Spinal cord (tissue), 10 donors: ENCODE results near the gene NAE1. TPM values are rescaled to one million over a fixed set of nuclear protein-coding genes. Genes with fewer than 3 reads are reported as not detected.

Experiments used
- DNase-seq, 6 donors: peaks; one replicate each; pipeline versions ENCODE4 v3.0.0 to v3.0.0-alpha.2; 2013 to 2015; ENCODE audit warnings: low spot score in 6 of 6, low read depth in 4 of 6
- H3K27ac ChIP-seq: one replicate; pipeline ENCODE4 v1.5.1; 2013; ENCODE audit warnings: low read depth, low read length, control low read depth
- H3K27me3 ChIP-seq: one replicate; pipeline ENCODE4 v1.6.1; 2013; ENCODE audit warnings: low read length; ENCODE audit not compliant: control insufficient read depth, insufficient read depth
- H3K36me3 ChIP-seq: one replicate; pipeline ENCODE4 v1.6.1; 2013; ENCODE audit warnings: low read length; ENCODE audit not compliant: control insufficient read depth, insufficient read depth
- H3K4me1 ChIP-seq: one replicate; pipeline ENCODE4 v1.6.1; 2013; ENCODE audit warnings: low read length; ENCODE audit not compliant: control insufficient read depth, insufficient read depth
- H3K4me3 ChIP-seq: one replicate; pipeline ENCODE4 v1.5.1; 2013; ENCODE audit warnings: low read depth, low read length, control low read depth
- H3K9me3 ChIP-seq: one replicate; pipeline ENCODE4 v1.6.1; 2013; ENCODE audit warnings: low read length; ENCODE audit not compliant: control insufficient read depth, insufficient read depth
- WGBS: methylation state at CpG from one replicate; pipeline ENCODE4 v1.1.5; 2013; ENCODE audit warnings: missing lambda C conversion rate; ENCODE audit not compliant: insufficient coverage; 5-methylcytosine and 5-hydroxymethylcytosine counted together
- polyA plus RNA-seq, 2 donors: library from polyadenylated mRNA; unstranded; fragments of 120-200 nt; gene quantifications; one replicate each; pipeline ENCODE4 v1.2.1, GENCODE V29; 2013; ENCODE audit not compliant: insufficient read length in 2 of 2
- total RNA-seq, 2 donors: library from RNA; depleted of rRNA in 1 of 2; stranded (reverse); fragments of 120-200 nt in 1 of 2; fragments of >200 nt in 1 of 2; gene quantifications; one replicate each; pipeline versions ENCODE4 v1.2.3 to v1.2.4, GENCODE V29; 2013 to 2014
- donor health status: healthy.

Gene NAE1
- total and polyA plus RNA-seq, 4 donors = 79.4 to 93.5 (median 89.1) TPM

- H3K4me3 ChIP-seq = no peak overlapping the region
- H3K27ac ChIP-seq = no peak overlapping the region
- 94% methylated on average over 2 of the region's 3 CpGs for WGBS
- no peaks in the 10 kb centered on the region for H3K27me3 ChIP-seq
- H3K4me1 ChIP-seq = no peaks in the 10 kb centered on the region
- H3K9me3 ChIP-seq = no peaks in the 10 kb centered on the region
- DNase-seq = no peak
- H3K36me3 ChIP-seq = no peaks in the 10 kb centered on the region
Measured at GRCh38 chr16:66790130-66790733, 40.5 kb downstream of the NAE1 start.

DNA sequence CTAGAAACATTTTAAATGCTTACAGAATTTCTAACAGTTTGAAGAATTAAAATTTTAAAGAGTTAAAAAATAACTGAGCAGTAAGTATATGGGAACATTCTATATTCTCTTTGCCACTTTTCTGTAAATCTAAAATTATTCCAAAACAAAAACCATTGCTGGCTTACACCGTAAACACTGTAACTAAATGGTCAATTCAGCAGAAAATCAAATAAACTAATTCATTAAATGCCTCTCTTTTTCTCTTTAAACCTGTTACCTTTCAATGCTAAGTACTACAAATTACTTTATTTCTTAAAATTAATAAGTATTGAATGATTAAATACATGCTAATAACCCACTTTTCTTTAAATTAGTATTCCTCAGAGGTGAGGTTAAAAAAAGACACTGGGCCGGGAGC lies 43.3 kb downstream of the NAE1 start:
- Histone ChIP-seq H3K36me3 (no peaks in the 10 kb centered on the region), H3K9me3 (no peaks in the 10 kb centered on the region), H3K4me3 (no peak overlapping the region), H3K4me1 (no peaks in the 10 kb centered on the region), H3K27me3 (no peaks in the 10 kb centered on the region), H3K27ac (no peak overlapping the region)
- WGBS = 100% methylated on average over 1 of the region's 2 CpGs
- DNase-seq = no peak

- Histone ChIP-seq H3K9me3 (no peaks in the 10 kb centered on the region), H3K36me3 (no peaks in the 10 kb centered on the region), H3K4me1 (no peaks in the 10 kb centered on the region), H3K27ac (no peak overlapping the region), H3K27me3 (no peaks in the 10 kb centered on the region), H3K4me3 (no peak overlapping the region)
- no peak for DNase-seq
- 90% methylated on average over 2 of the region's 3 CpGs for WGBS
Measured at GRCh38 chr16:66786551-66786950, 44.2 kb downstream of the NAE1 start.

DNA sequence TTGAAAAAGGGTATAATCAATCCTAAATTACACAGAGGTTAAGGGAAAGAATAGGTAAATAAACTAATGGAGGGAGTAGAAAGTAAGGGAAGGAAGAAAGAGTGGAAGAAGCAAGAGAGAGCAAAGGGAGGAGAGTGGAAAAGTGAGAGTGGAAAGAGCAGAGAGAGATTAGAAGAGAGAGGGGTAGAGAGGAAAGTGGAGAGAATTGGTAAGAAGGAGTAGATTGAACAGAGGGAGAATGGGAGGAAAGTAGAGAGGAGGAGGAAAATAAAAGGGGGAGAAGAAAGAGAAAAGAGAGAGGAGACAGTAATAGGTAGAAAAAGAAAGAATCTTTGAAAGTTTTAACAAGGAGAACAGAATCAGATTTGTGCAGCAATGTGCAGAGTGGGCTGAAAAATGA lies 54.3 kb downstream of the NAE1 start:
- H3K27me3 ChIP-seq = no peaks in the 10 kb centered on the region
- no peak for DNase-seq
- no peak overlapping the region for H3K27ac ChIP-seq
- H3K36me3 ChIP-seq = no peaks in the 10 kb centered on the region
- H3K9me3 ChIP-seq = no peaks in the 10 kb centered on the region
- no peak overlapping the region for H3K4me3 ChIP-seq
- no peaks in the 10 kb centered on the region for H3K4me1 ChIP-seq

GRCh38 chr16:66774981-66775380 lies 55.8 kb downstream of the NAE1 start:
- Histone ChIP-seq H3K27ac (no peak overlapping the region), H3K4me3 (no peak overlapping the region), H3K4me1 (no peaks in the 10 kb centered on the region), H3K36me3 (no peaks in the 10 kb centered on the region), H3K27me3 (no peaks in the 10 kb centered on the region), H3K9me3 (no peaks in the 10 kb centered on the region)
- no peak for DNase-seq
- WGBS = no CpG with 5 or more reads among the region's 2 CpGs

GRCh38 chr16:66758086-66758485 lies 72.7 kb downstream of the NAE1 start:
- no peak overlapping the region for H3K27ac ChIP-seq
- H3K9me3 ChIP-seq = no peaks in the 10 kb centered on the region
- H3K36me3 ChIP-seq = no peaks in the 10 kb centered on the region
- H3K4me1 ChIP-seq = no peaks in the 10 kb centered on the region
- no peak for DNase-seq
- H3K27me3 ChIP-seq = no peaks in the 10 kb centered on the region
- H3K4me3 ChIP-seq = no peak overlapping the region

DNA sequence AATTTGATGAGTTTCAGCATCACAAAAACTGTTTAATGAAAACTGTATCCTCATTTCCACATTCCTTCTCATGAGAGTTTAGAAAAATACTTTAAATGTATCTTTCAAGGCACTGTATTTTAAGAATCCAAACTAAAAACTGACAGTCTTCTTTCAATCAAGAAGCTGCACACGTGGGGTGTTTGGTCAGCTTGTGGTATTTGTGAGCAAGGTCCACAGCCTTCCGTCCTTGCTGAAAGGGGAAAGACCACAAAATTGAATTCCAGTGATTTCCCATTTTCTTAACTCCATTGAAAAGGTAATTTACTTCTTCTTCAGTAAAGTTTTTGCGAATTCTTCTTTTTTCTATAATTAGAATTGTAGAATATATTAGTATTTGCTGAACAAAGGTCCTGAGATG lies 76.0 kb downstream of the NAE1 start:
- peaks cover 14% of the 10 kb centered on the region for H3K4me1 ChIP-seq
- H3K27ac ChIP-seq = no peak overlapping the region
- WGBS = no CpG with 5 or more reads among the region's 3 CpGs
- H3K27me3 ChIP-seq = no peaks in the 10 kb centered on the region
- H3K36me3 ChIP-seq = peaks cover 3% of the 10 kb centered on the region
- no peak for DNase-seq
- no peak overlapping the region for H3K4me3 ChIP-seq
- no peaks in the 10 kb centered on the region for H3K9me3 ChIP-seq

GRCh38 chr16:66754211-66754610 lies 76.6 kb downstream of the NAE1 start:
- Histone ChIP-seq H3K36me3 (peaks cover 3% of the 10 kb centered on the region), H3K27me3 (no peaks in the 10 kb centered on the region), H3K4me1 (peaks cover 14% of the 10 kb centered on the region), H3K27ac (no peak overlapping the region), H3K9me3 (no peaks in the 10 kb centered on the region), H3K4me3 (no peak overlapping the region)
- no CpG with 5 or more reads among the region's 2 CpGs for WGBS
- DNase-seq = no peak

GRCh38 chr16:66752958-66753357 lies 77.8 kb downstream of the NAE1 start:
- no peak for DNase-seq
- H3K9me3 ChIP-seq = no peaks in the 10 kb centered on the region
- peaks cover 14% of the 10 kb centered on the region for H3K4me1 ChIP-seq
- peaks cover 12% of the 10 kb centered on the region for H3K36me3 ChIP-seq
- WGBS = 97% methylated on average over 2 of the region's 2 CpGs
- H3K27ac ChIP-seq = no peak overlapping the region
- H3K27me3 ChIP-seq = no peaks in the 10 kb centered on the region
- H3K4me3 ChIP-seq = no peak overlapping the region
